ENCODE results near the gene CIAO3. TPM values are rescaled to one million over a fixed set of nuclear protein-coding genes. Genes with fewer than 3 reads are reported as not detected.

CIAO3 gene
- polyA plus RNA-seq, 1 donor (not counting 4 experiments of a cell fraction or from before 2014, with no cell fraction given) = 24.9 TPM

DNA sequence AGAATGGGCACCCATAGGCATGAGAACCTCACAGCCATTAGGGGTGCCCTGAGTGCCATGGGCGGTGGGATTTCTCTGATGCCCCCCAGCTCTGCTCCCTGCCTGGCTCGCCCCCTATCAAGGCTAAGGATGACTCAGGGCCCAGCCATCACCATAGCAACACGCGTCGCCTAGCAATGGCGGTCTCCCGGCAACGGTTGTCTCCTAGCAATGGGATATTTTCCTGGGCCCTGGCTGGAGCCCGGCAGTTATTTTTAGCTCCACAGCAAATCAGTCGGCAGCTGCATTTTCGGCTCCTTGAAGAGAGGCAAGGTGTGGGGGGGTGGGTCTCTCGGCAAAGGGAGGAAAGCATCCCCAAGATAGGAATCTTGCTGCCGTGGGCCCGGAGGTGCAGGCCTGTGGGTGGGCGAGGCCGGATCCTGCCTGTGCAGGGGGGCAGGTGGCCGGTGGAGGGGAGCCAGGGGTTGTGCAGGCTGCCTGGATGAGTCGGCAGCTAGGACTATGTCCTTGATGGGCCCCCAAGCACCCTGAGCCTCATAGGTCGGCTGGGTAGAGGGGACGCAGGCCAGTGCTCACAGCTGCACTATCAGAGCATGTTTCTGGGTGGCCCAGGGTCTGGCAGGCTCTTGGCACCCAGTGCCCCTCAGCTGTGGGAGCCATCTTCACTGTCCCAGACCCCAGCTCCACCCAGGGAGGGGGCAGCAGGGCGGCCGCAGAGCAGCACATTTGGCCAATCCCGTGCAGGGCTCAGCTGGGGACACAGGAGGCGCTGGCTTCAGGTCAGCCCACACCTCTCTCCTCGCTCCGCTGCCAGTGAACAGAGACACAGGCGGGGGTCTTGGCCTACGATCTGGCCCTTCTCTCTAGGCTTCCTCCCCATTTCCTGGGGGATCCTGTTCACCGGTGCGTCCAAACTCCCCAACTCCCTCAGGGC lies 31.0 kb downstream of the CIAO3 start:
- TF ChIP-seq, protein P1, sequence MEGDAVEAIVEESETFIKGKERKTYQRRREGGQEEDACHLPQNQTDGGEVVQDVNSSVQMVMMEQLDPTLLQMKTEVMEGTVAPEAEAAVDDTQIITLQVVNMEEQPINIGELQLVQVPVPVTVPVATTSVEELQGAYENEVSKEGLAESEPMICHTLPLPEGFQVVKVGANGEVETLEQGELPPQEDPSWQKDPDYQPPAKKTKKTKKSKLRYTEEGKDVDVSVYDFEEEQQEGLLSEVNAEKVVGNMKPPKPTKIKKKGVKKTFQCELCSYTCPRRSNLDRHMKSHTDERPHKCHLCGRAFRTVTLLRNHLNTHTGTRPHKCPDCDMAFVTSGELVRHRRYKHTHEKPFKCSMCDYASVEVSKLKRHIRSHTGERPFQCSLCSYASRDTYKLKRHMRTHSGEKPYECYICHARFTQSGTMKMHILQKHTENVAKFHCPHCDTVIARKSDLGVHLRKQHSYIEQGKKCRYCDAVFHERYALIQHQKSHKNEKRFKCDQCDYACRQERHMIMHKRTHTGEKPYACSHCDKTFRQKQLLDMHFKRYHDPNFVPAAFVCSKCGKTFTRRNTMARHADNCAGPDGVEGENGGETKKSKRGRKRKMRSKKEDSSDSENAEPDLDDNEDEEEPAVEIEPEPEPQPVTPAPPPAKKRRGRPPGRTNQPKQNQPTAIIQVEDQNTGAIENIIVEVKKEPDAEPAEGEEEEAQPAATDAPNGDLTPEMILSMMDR (optimal IDR thresholded peaks at IDR 0.05 in 1 of 3, IDR thresholded peaks at IDR 0.05 in 1 of 3, conservative IDR thresholded peaks at IDR 0.05 in 1 of 3; ENCODE audit: extremely low read depth in 1 of 3, insufficient read depth in 2 of 3, low read length in 3 of 3) = no peak
- no peak for TF ChIP-seq EZH2 (IDR thresholded peaks at IDR 0.05; ENCODE audit: low read length)
- H3K27me3 ChIP-seq (ENCODE audit: control insufficient read depth, extremely low read depth, insufficient read depth, low read length) = peaks cover 60% of the 10 kb centered on the region
- no peak for DNase-seq (ENCODE audit: low read depth, low spot score)

DNA sequence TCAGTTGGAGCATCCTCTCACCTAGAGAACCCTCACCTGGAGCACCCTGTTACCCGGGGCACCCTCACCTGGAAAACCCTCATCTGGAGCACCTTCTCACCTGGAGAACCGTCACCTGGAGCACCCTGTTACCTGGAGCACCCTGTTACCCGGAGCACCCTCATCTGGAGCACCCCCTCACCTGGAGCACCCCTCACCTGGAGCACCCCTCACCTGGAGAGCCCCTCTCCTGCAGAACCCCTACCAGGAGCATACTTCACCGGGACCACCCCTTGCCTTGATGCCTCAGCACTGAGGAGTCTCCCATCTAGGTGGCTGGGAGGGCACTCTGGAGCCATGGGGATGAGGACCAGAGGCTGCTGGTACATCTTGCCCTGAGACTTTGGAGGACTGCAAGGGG lies 31.8 kb downstream of the CIAO3 start:
- peaks cover 69% of the 10 kb centered on the region for H3K27me3 ChIP-seq (ENCODE audit: control insufficient read depth, extremely low read depth, insufficient read depth, low read length)
- dilution Hi-C loops (cut with MboI; ENCODE audit: extremely low pct_ligation_motif_present, low sequenced_read_pairs) = no loop called here

More for the DNA sequence above, 31.0 kb downstream of the CIAO3 start:
- no peak overlapping the region for H2AFZ ChIP-seq (ENCODE audit: control insufficient read depth, low read length)
- H3K79me2 ChIP-seq (ENCODE audit: control insufficient read depth, insufficient read depth, low read length) = no peaks in the 10 kb centered on the region
- dilution Hi-C loops (cut with MboI; ENCODE audit: extremely low pct_ligation_motif_present, low sequenced_read_pairs) = no loop called here
- H3K4me2 ChIP-seq (ENCODE audit: control insufficient read depth, extremely low read depth, insufficient read depth, low read depth, low read length) = no peak overlapping the region
- H3K9me1 ChIP-seq (ENCODE audit: control insufficient read depth, extremely low read depth, insufficient read depth, low read length) = no peaks in the 10 kb centered on the region
- no peak for FAIRE-seq
- H3K9ac ChIP-seq (ENCODE audit: control insufficient read depth, extremely low read depth, insufficient read depth, low read length) = no peak overlapping the region
- peaks cover 2% of the 10 kb centered on the region for H4K20me1 ChIP-seq (ENCODE audit: control insufficient read depth, extremely low read depth, insufficient read depth, low read length)
- H3K36me3 ChIP-seq (ENCODE audit: control insufficient read depth in 2 of 2, extremely low read depth in 1 of 2, insufficient read depth in 2 of 2, low read length in 2 of 2) = no peaks in the 10 kb centered on the region
- no peaks in the 10 kb centered on the region for H3K9me3 ChIP-seq (ENCODE audit: control insufficient read depth, low read depth, low read length)
- H3K27ac ChIP-seq (ENCODE audit: control insufficient read depth, insufficient read depth, low read length) = no peak overlapping the region
- H3K4me3 ChIP-seq (ENCODE audit: control insufficient read depth in 2 of 3, extremely low read depth in 1 of 3, insufficient read depth in 2 of 3, low read depth in 1 of 3, low read length in 3 of 3) = no peak overlapping the region
- H3K4me1 ChIP-seq (ENCODE audit: control insufficient read depth, extremely low read depth, insufficient read depth, low read length) = peaks cover 12% of the 10 kb centered on the region

More for the DNA sequence above, 31.8 kb downstream of the CIAO3 start:
- Histone ChIP-seq H3K9me3 (ENCODE audit: control insufficient read depth, low read depth, low read length) (no peaks in the 10 kb centered on the region), H4K20me1 (ENCODE audit: control insufficient read depth, extremely low read depth, insufficient read depth, low read length) (peaks cover 2% of the 10 kb centered on the region), H3K79me2 (ENCODE audit: control insufficient read depth, insufficient read depth, low read length) (no peaks in the 10 kb centered on the region), H3K36me3 (ENCODE audit: control insufficient read depth in 2 of 2, extremely low read depth in 1 of 2, insufficient read depth in 2 of 2, low read length in 2 of 2) (no peaks in the 10 kb centered on the region), H2AFZ (ENCODE audit: control insufficient read depth, low read length) (no peak overlapping the region), H3K4me3 (ENCODE audit: control insufficient read depth in 2 of 3, extremely low read depth in 1 of 3, insufficient read depth in 2 of 3, low read depth in 1 of 3, low read length in 3 of 3) (no peak overlapping the region), H3K9me1 (ENCODE audit: control insufficient read depth, extremely low read depth, insufficient read depth, low read length) (no peaks in the 10 kb centered on the region), H3K4me1 (ENCODE audit: control insufficient read depth, extremely low read depth, insufficient read depth, low read length) (peaks cover 5% of the 10 kb centered on the region), H3K27ac (ENCODE audit: control insufficient read depth, insufficient read depth, low read length) (no peak overlapping the region), H3K4me2 (ENCODE audit: control insufficient read depth, extremely low read depth, insufficient read depth, low read depth, low read length) (no peak overlapping the region), H3K9ac (ENCODE audit: control insufficient read depth, extremely low read depth, insufficient read depth, low read length) (no peak overlapping the region)
- TF ChIP-seq, protein P1 (optimal IDR thresholded peaks at IDR 0.05 in 1 of 3, IDR thresholded peaks at IDR 0.05 in 1 of 3, conservative IDR thresholded peaks at IDR 0.05 in 1 of 3; ENCODE audit: extremely low read depth in 1 of 3, insufficient read depth in 2 of 3, low read length in 3 of 3) = no peak
- no peak for TF ChIP-seq EZH2 (IDR thresholded peaks at IDR 0.05; ENCODE audit: low read length)
- FAIRE-seq = no peak
- DNase-seq (ENCODE audit: low read depth, low spot score) = no peak
